Caco-2 (cell line): ENCODE measurements around the gene SHANK2. TPM values are rescaled to one million over a fixed set of nuclear protein-coding genes. Genes with fewer than 3 reads are reported as not detected.

ENCODE experiments used
- BruUV-seq: library from RNA; stranded (reverse); fragments of 400-500 nt; replicated peaks from 2 replicates; lab custom pipeline; 2021; lab: Mats Ljungman, UMichigan
- CTCF ChIA-PET: fragments of 300-600 bp; sonication (Branson Sonifier 250); formaldehyde crosslinking; loops from one replicate; lab custom pipeline; 2022; ENCODE audit warnings: antibody characterized with exemption; lab: Charles Lee
- POLR2A ChIA-PET: fragments of 300-600 bp; sonication (Branson Sonifier 250); formaldehyde crosslinking; loops from one replicate; lab custom pipeline; 2022; ENCODE audit warnings: antibody characterized with exemption; lab: Charles Lee
- DNase-seq, 2 experiments: peaks; one replicate each; pipeline versions ENCODE4 v3.0.0 to v3.0.0-alpha.2; 2020 to 2022
- H3K27me3 ChIP-seq: replicated peaks from 2 replicates; pipeline ENCODE4 v1.6.0; 2011; ENCODE audit warnings: low read length; ENCODE audit not compliant: control insufficient read depth, insufficient read depth
- H3K36me3 ChIP-seq: 2 replicates; pipeline ENCODE4 v1.5.1; 2011; ENCODE audit warnings: low read length; ENCODE audit not compliant: control insufficient read depth, insufficient read depth
- H3K4me1 ChIP-seq: fragments of 250-450 bp; sonication (Bioruptor Pico); 2 replicates; pipeline ENCODE4 v1.5.1; 2020; ENCODE audit warnings: mild to moderate bottlenecking
- H3K4me3 ChIP-seq: 2 replicates; pipeline ENCODE4 v1.5.1; 2011; ENCODE audit warnings: low read depth, mild to moderate bottlenecking, control low read depth, low read length
- H3K9me3 ChIP-seq: fragments of 250-450 bp; sonication (Bioruptor Pico); 2 replicates; pipeline ENCODE4 v1.5.1; 2020; ENCODE audit warnings: mild to moderate bottlenecking, moderate library complexity
- H3K27ac Mint-ChIP-seq: one replicate; pipeline ENCODE4 v1.8.0; 2022; ENCODE audit warnings: mixed read lengths; ENCODE audit not compliant: unreplicated experiment
- H3K27me3 Mint-ChIP-seq: one replicate; pipeline ENCODE4 v1.8.0; 2022; ENCODE audit warnings: mixed read lengths; ENCODE audit not compliant: insufficient read depth, unreplicated experiment
- H3K36me3 Mint-ChIP-seq: one replicate; pipeline ENCODE4 v1.8.0; 2022; ENCODE audit warnings: mild to moderate bottlenecking, mixed read lengths; ENCODE audit not compliant: insufficient read depth, unreplicated experiment
- H3K4me1 Mint-ChIP-seq: one replicate; pipeline ENCODE4 v1.8.0; 2022; ENCODE audit warnings: low read depth, mixed read lengths; ENCODE audit not compliant: unreplicated experiment
- H3K4me3 Mint-ChIP-seq: one replicate; pipeline ENCODE4 v1.8.0; 2022; ENCODE audit warnings: mild to moderate bottlenecking, moderate library complexity, mixed read lengths; ENCODE audit not compliant: unreplicated experiment
- H3K9me3 Mint-ChIP-seq: one replicate; pipeline ENCODE4 v1.8.0; 2022; ENCODE audit warnings: mixed read lengths; ENCODE audit not compliant: unreplicated experiment
- intact Hi-C: fragments of 100-400 bp; cut with micrococcal nuclease; formaldehyde crosslinking; loops from one replicate; pipeline ENCODE4 v1.10.0; 2022; ENCODE audit not compliant: unreplicated experiment
- total RNA-seq: library from RNA; stranded (reverse); gene quantifications from 2 replicates; pipeline ENCODE4 v1.2.3, GENCODE V29; 2022
- TF ChIP-seq, protein P1 (sequence below), 2 experiments: fragments of 200-600 bp in 1 of 2; IDR thresholded peaks; 1 replicate in 1 of 2; 2 replicates in 1 of 2; pipeline versions ENCODE4 v1.5.1 to v1.8.0; 2011 to 2022; ENCODE audit warnings: antibody characterized with exemption in 1 of 2, control low read depth in 1 of 2, inconsistent platforms in 1 of 2, low read depth in 1 of 2, low read length in 1 of 2, mild to moderate bottlenecking in 1 of 2, moderate library complexity in 1 of 2; ENCODE audit not compliant: insufficient read depth in 1 of 2, severe bottlenecking in 1 of 2, unreplicated experiment in 1 of 2

The SHANK2 gene
- total RNA-seq, 1 experiment from 2014 or later, result 177 TPM

DNA sequence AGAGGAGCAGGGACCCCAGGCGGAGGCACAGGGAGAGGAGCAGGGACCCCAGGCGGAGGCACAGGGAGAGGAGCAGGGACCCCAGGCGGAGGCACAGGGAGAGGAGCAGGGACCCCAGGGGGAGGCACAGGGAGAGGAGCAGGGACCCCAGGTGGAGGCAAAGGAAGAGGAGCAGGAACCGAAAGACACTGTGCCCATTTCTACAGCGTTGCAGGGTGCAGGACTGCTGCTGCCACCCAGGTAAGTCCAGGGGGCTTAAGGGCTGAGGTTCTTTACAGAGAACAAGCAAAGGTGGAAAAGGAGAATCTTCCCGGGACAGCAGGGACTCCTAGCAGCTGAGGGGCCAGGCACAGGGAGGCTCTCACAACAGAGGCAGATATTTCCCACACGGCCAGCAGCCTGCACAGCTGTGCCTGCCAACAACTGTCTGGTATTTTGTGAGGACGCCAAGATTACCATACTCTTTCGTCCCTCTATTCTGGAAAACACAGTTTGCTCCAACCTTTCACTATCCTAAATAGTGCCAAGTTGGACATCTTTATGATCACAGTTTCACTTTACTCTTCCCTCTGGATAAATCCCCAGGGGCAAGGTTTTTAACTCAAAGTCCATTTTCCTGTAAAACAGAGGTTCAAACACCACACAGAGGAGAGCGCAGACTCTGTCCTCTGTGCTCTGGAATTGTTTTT is 39.4 kb downstream of the SHANK2 start:
- DNase-seq, result peak in 1 of 2 experiments; percentile 30

DNA sequence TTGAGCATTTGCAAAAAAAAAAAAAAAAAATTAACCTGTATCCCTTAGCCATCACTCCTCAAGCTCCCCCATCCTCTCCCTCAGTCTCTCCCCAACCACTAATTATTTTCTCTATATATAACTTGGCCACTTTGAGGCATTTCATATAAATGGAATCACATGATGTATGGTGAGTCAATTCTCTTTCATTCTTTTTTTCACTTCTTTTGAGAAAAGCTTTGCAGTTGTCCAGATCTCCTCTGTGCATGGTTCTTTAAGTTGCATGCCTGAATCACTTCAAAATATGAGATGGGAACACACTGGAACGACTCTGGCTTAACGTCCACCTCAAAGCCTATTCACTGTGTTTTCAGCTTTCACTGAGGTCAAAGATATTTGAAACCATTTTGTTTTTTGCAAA is 40.7 kb downstream of the SHANK2 start:
- Mint-ChIP-seq H3K27me3 (no peaks in the 10 kb centered on the region), H3K36me3 (peaks cover 95% of the 10 kb centered on the region), H3K4me1 (peaks cover 30% of the 10 kb centered on the region), H3K4me3 (no peak overlapping the region), H3K9me3 (no peaks in the 10 kb centered on the region), H3K27ac (no peak overlapping the region)
- intact Hi-C loops, result no loop called here
- Histone ChIP-seq H3K36me3 (peaks cover 13% of the 10 kb centered on the region), H3K4me1 (peaks cover 16% of the 10 kb centered on the region), H3K4me3 (no peak overlapping the region), H3K27me3 (no peaks in the 10 kb centered on the region), H3K9me3 (peaks cover 14% of the 10 kb centered on the region)
- ChIA-PET POLR2A (no interaction called here), CTCF (no interaction called here)
- no TSS peak for BruUV-seq
- TF ChIP-seq, protein P1, sequence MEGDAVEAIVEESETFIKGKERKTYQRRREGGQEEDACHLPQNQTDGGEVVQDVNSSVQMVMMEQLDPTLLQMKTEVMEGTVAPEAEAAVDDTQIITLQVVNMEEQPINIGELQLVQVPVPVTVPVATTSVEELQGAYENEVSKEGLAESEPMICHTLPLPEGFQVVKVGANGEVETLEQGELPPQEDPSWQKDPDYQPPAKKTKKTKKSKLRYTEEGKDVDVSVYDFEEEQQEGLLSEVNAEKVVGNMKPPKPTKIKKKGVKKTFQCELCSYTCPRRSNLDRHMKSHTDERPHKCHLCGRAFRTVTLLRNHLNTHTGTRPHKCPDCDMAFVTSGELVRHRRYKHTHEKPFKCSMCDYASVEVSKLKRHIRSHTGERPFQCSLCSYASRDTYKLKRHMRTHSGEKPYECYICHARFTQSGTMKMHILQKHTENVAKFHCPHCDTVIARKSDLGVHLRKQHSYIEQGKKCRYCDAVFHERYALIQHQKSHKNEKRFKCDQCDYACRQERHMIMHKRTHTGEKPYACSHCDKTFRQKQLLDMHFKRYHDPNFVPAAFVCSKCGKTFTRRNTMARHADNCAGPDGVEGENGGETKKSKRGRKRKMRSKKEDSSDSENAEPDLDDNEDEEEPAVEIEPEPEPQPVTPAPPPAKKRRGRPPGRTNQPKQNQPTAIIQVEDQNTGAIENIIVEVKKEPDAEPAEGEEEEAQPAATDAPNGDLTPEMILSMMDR (IDR thresholded peaks at IDR 0.05; ENCODE audit: insufficient read depth in 1 of 2, low read depth in 1 of 2, low read length in 1 of 2, severe bottlenecking in 1 of 2, unreplicated experiment in 1 of 2), result no peak
- DNase-seq, result no peak

More for the DNA sequence above, 39.4 kb downstream of the SHANK2 start:
- Histone ChIP-seq H3K4me1 (peaks cover 8% of the 10 kb centered on the region; the same call in 1 of the 2 replicates), H3K27me3 (no peaks in the 10 kb centered on the region), H3K9me3 (peaks cover 14% of the 10 kb centered on the region), H3K36me3 (peaks cover 13% of the 10 kb centered on the region), H3K4me3 (no peak overlapping the region)
- Mint-ChIP-seq H3K36me3 (peaks cover 94% of the 10 kb centered on the region), H3K27ac (peak overlapping the region; percentile 41), H3K4me1 (peaks cover 18% of the 10 kb centered on the region), H3K27me3 (no peaks in the 10 kb centered on the region), H3K9me3 (no peaks in the 10 kb centered on the region), H3K4me3 (no peak overlapping the region)
- CTCF ChIA-PET, result no interaction called here
- POLR2A ChIA-PET, result no interaction called here
- BruUV-seq, result no TSS peak
- TF ChIP-seq, protein P1 (IDR thresholded peaks at IDR 0.05; ENCODE audit: insufficient read depth in 1 of 2, low read depth in 1 of 2, low read length in 1 of 2, severe bottlenecking in 1 of 2, unreplicated experiment in 1 of 2), result no peak
- intact Hi-C loops, result no loop called here

DNA sequence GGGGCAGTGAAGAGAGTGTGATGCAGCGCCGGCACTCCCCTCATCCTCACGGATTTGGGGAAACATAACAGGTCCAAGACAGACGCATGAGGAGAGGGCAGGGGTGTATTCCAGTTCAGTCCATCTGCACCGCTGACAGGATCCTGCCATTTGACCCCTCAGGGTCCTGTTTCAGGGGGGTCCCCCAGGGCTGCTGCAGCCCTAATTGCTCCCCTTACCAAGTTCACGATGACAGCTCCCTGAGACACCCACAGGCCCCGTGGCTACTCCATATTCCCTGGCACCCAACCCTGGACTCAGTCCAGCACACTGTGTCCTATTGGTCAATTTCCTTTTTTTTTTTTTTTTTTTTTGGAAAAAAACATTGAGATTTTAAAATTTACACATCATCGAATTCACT is 41.5 kb downstream of the SHANK2 start:
- no peaks in the 10 kb centered on the region for H3K27me3 ChIP-seq
- peaks cover 14% of the 10 kb centered on the region for H3K9me3 ChIP-seq
- H3K36me3 ChIP-seq, result peaks cover 15% of the 10 kb centered on the region
- Mint-ChIP-seq H3K4me3 (no peak overlapping the region), H3K4me1 (peaks cover 37% of the 10 kb centered on the region), H3K36me3 (peaks cover 95% of the 10 kb centered on the region), H3K27me3 (no peaks in the 10 kb centered on the region), H3K9me3 (no peaks in the 10 kb centered on the region), H3K27ac (no peak overlapping the region)
- intact Hi-C loops, result no loop called here
- peak in 1 of 2 experiments; percentile 31 for DNase-seq
- H3K4me1 ChIP-seq, result peaks cover 24% of the 10 kb centered on the region
- no TSS peak for BruUV-seq
- TF ChIP-seq, protein P1 (IDR thresholded peaks at IDR 0.05; ENCODE audit: insufficient read depth in 1 of 2, low read depth in 1 of 2, low read length in 1 of 2, severe bottlenecking in 1 of 2, unreplicated experiment in 1 of 2), result no peak
- H3K4me3 ChIP-seq, result no peak overlapping the region
- ChIA-PET CTCF (no interaction called here), POLR2A (no interaction called here)
